HG03135 (cell line): ENCODE data around the gene RBMS3.
"Not testable (repeated sequence)": the region's sequence is repeated elsewhere in the genome, so short reads cannot be mapped to it uniquely, and the experiment has no call there.

ENCODE experiments used
- ATAC-seq: cut with Tn5 transposase; IDR thresholded peaks from one replicate; pipeline ENCODE4 v1.9.1; 2021; ENCODE audit warnings: mild to moderate bottlenecking, moderate library complexity; ENCODE audit not compliant: unreplicated experiment

Gene RBMS3

DNA sequence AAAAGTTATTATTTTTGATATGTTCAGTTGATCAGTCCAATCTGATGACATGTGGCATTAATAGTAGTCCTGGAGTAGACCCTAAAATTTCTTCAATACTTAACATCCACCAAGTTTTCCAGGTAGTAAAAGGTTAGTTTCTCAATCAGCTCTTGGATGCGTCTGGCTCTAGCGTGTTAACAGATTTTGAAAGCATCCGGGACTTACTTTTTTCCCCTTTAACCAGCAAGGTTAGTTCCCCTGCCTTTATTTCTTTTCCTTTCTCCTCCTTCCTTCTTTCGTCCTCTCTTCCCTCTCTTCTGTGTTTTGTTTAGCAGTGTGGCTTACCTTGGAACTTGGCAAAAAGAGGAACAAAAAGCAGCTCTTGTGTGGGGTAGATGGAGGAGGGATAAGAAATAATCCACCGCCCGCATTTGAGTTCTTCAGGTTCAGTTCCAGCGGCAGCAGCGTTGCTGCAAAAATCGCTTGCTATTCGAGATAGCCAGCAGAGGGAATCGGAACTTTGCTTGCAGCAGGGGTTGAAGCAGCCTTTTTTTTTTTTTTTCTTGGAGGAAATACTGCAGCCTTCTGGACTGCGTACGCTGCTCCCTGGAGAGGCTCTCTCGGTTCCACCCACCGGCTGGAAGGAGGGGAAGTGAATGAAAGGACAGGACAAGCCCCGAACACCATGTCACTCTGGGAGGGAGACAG, at the start of gene RBMS3:
TSS of gene RBMS3 (plus strand) at position 668 of the 690 bp plus-strand sequence.
- ATAC-seq: no peak

DNA sequence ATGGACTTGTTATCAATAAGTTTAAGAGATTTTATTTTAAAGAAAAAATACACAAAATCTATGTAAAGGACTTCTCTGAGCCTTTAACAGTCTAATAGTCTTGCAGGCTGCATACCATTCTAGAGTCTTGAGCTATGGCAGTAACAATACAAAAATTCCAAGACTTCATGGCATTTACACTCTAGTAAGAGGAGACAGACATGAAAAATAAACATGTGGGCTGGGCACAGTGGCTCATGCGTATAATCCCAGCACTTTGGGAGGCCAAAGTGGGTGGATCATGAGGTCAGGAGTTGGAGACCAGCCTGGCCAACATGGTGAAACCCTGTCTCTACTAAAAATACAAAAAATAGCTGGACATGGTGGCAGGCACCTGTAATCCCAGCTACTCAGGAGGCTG, 47.7 kb upstream of the RBMS3 start:
- not testable (repeated sequence) for ATAC-seq

GRCh38 chr3:29236146-29236840, 44.6 kb upstream of the RBMS3 start:
- no peak for ATAC-seq

- ATAC-seq: no peak
Observed at GRCh38 chr3:29239376-29239775, 41.5 kb upstream of the RBMS3 start.

- ATAC-seq: no peak
Observed at GRCh38 chr3:29240248-29240647, 40.6 kb upstream of the RBMS3 start.

DNA sequence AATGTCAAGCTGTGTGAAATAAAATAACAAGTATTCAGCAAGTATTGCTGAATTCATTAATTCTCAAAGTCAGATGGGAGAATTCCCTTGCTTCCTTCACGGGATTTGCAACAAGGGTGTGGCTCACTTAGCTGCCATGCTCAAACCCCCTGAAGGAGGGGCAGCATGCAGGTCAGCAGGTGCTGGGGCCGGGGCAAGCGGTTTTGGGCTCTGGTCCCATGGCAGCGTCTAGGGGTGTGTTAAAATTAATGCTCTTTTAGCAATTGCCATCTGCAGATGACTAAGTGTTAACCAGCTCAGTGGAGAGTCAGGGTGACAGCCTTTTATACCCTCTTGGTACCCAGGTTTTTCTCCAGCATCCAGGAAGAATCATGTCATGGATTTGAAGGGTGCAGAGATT, 40.0 kb upstream of the RBMS3 start:
- no peak for ATAC-seq

DNA sequence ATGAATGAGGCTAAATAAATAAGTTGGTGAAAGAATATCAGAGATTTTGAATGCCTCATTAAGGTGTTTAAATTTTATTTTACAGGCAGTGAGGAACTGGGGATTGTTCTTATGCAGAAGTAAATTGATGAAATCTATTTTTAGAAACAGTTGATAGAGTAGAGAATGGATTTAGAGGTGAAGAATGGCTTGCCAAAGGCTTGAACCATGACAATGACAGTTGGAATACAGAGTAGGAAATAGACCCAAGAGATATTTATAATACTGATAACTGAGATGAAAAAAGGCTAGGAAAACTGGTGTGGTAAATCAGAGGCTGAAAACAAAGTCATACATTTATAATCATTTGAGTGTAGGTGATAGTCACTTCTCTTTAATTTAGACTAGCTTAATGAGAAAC, 39.0 kb upstream of the RBMS3 start:
- no peak for ATAC-seq

DNA sequence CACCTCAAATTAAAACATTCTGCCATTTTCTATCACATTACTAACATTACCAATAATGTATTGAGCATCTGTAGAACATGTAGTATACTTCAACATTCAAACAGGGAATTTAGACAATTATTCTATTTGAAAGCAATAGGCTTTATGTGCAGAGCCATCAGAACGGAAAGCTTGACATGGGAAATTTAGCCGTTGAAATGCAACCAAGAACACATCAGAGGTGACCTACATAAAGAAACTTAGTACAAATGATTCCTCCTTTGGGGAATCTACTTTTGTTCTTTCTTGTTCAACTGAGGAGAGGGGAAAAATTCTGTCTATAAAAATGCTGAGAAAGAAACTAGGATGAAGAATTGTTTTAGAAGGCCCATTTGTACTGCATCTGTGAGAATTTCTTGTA, 38.6 kb upstream of the RBMS3 start:
- no peak for ATAC-seq

- ATAC-seq: no peak
Observed at GRCh38 chr3:29245441-29245840, 35.4 kb upstream of the RBMS3 start.

DNA sequence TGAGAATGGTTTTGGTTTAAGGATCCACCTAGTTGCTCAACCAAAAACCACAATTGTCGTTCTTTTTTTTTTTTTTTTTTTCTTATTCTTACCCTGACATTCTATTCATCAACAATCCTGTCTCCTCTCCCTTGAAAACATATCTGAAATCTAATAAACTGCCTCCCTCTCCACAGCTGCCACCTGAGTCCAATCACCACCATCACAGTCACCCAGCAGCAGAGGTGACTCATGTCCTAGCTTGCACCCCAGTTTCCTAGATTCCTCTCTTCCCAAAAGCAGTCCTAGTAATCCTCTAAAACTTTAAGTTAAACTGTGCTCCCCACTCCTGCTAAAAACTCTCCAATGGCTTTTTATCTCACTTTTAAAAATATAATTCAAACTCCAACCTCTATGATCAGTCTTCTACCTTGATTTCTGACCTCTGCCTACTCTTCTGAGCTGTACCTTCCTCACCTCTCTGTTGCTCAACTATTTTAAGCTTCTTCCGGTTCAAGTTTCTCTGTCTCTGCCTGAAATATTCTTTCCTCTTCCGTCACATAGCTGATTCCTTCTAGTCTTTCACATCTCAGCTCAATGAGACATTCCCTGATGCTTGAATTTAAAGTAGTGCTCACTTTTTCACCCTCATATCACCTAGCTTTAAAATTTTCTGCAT, 33.7 kb upstream of the RBMS3 start:
- no peak for ATAC-seq

- ATAC-seq: no peak
Observed at GRCh38 chr3:29249829-29250345, 31.0 kb upstream of the RBMS3 start.

- no peak for ATAC-seq
Observed at GRCh38 chr3:29255854-29256696, 24.8 kb upstream of the RBMS3 start.

DNA sequence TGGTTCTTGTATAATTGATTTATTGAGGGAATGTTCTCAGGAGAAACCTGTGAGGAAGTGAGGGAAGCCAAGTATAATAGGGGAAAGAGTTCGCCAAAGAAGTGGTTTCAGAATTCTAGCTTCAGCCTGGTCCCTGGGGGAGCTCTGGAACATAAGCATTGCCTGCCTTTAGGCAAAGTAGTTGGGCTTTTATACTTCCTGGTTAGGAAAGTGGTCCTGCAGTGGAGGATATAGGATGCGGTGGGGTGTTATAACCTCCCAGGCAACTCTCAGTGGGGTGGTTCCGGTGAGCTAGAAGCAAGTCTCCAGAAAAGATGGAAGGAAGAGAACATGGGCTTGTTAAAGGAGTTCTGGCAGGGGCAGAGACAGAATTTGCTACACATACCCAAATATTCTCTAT, 22.7 kb upstream of the RBMS3 start:
- no peak for ATAC-seq

DNA sequence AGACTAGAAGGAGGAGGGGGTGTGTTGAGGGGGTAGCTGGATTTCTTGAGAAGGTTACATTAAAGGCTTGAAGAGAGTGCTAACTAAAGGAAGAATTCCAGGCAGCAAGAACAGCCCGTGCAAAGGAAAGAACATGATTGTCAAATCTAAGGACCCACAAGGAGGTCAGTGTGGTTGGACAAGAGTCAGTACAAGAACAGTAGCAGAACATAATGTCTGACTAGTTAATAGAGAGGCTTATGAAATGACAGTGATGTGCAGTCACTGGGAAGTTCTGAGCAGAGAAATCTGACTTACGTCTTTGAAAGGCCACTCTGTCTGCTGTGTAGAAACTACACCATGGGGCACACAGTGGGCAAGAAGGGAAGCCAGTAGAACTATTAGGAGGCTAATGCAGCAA, 19.8 kb upstream of the RBMS3 start:
- ATAC-seq: no peak

DNA sequence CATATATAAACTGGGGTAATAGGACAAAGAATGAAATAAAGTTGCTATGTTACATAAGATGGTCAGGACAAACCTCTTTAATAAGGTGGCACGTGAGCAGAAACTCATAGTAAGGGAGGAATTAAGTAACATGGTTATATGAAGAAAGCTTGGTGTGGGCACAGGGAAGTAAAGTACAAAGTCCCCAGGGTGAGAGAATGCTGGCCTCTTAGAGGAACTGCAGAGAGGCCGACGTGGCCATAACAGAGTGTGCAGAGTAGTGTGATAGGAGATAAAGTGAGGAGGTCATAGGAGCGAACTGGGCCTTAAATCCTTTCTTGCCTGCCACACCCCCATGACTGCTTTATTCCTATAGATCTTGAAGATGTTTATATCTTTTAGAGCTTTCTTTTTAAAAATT, 17.4 kb upstream of the RBMS3 start:
- ATAC-seq: no peak

GRCh38 chr3:29265509-29266072, 15.3 kb upstream of the RBMS3 start:
- no peak for ATAC-seq

GRCh38 chr3:29267226-29267625, 13.6 kb upstream of the RBMS3 start:
- no peak for ATAC-seq

GRCh38 chr3:29268651-29269050, 12.2 kb upstream of the RBMS3 start:
- ATAC-seq: no peak

- no peak for ATAC-seq
Observed at GRCh38 chr3:29270752-29271151, 10.1 kb upstream of the RBMS3 start.

- ATAC-seq: no peak
Observed at GRCh38 chr3:29271475-29271874, 9.4 kb upstream of the RBMS3 start.

- ATAC-seq: no peak
Observed at GRCh38 chr3:29274667-29275066, 6.2 kb upstream of the RBMS3 start.
